Putamen (tissue), 1 donor: ENCODE measurements around the gene STON2.
A peak's percentile ranks its signal among the peaks of the same experiment; 100 is the strongest.
"Not testable (repeated sequence)": the region's sequence is repeated elsewhere in the genome, so short reads cannot be mapped to it uniquely, and the experiment has no call there.

Experiments used
- DNase-seq: peaks from one replicate; pipeline ENCODE4 v3.0.0-alpha.2; 2016; ENCODE audit warnings: low spot score

STON2 gene

GRCh38 chr14:81400202-81400678 lies at the start of gene STON2:
Gene STON2, minus strand, starts transcription at chr14:81400324. Its CDS starts 1,942 bp downstream, at chr14:81398382.
- DNase-seq, result no peak

- DNase-seq, result no peak
Measured at GRCh38 chr14:81449576-81449975, 49.5 kb upstream of the STON2 start.

- DNase-seq, result no peak
Measured at GRCh38 chr14:81449114-81449513, 49.0 kb upstream of the STON2 start.

GRCh38 chr14:81447021-81447764 lies 47.1 kb upstream of the STON2 start:
- no peak for DNase-seq

GRCh38 chr14:81446279-81447007 lies 46.3 kb upstream of the STON2 start:
- DNase-seq, result no peak

GRCh38 chr14:81441626-81442134 lies 41.6 kb upstream of the STON2 start:
- no peak for DNase-seq

GRCh38 chr14:81440041-81440440 lies 39.9 kb upstream of the STON2 start:
- no peak for DNase-seq

GRCh38 chr14:81437244-81437643 lies 37.1 kb upstream of the STON2 start:
- DNase-seq, result no peak

GRCh38 chr14:81436296-81437138 lies 36.4 kb upstream of the STON2 start:
- peak; percentile 78 for DNase-seq

GRCh38 chr14:81435391-81436295 lies 35.5 kb upstream of the STON2 start:
- DNase-seq, result peak; percentile 55

GRCh38 chr14:81435048-81435390 lies 34.9 kb upstream of the STON2 start:
- no peak for DNase-seq

GRCh38 chr14:81434230-81434629 lies 34.1 kb upstream of the STON2 start:
- DNase-seq, result no peak

GRCh38 chr14:81433378-81433777 lies 33.3 kb upstream of the STON2 start:
- no peak for DNase-seq

GRCh38 chr14:81432219-81432661 lies 32.1 kb upstream of the STON2 start:
- DNase-seq, result no peak

GRCh38 chr14:81430235-81430634 lies 30.1 kb upstream of the STON2 start:
- no peak for DNase-seq

- not testable (repeated sequence) for DNase-seq
Measured at GRCh38 chr14:81429749-81430148, 29.6 kb upstream of the STON2 start.

GRCh38 chr14:81429028-81429427 lies 28.9 kb upstream of the STON2 start:
- no peak for DNase-seq

GRCh38 chr14:81427348-81428058 lies 27.4 kb upstream of the STON2 start:
- no peak for DNase-seq

GRCh38 chr14:81423504-81423903 lies 23.4 kb upstream of the STON2 start:
- no peak for DNase-seq

GRCh38 chr14:81418057-81418790 lies 18.1 kb upstream of the STON2 start:
- DNase-seq, result no peak
